GM21381 (cell line): ENCODE results near the gene EPX.

Experiments
- ATAC-seq: cut with Tn5 transposase; IDR thresholded peaks from one replicate; pipeline ENCODE4 v1.9.1; 2021; ENCODE audit warnings: mild to moderate bottlenecking, moderate library complexity; ENCODE audit not compliant: unreplicated experiment

EPX gene

GRCh38 chr17:58184986-58185761 is 7.4 kb upstream of the EPX start:
- no peak for ATAC-seq

DNA sequence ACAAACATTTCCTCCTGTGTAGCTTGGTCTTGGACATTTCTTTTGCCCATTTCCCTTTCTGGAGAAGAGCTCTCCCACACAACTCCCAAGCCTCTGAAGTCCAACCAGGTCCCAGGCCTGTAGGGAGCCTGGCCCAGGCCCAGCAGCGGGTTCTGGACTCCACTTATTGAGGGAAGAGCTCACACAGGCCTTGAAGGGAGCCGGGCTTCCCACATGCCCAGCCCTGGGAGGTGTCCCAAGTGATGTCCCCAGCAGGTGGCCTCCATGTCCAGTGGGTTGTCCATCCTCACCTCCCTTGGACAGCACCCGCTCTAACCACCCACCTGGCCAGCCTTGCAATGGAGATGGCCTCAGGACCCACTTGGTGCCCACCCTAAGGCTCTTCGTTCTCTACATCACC is 5.9 kb upstream of the EPX start:
- no peak for ATAC-seq

DNA sequence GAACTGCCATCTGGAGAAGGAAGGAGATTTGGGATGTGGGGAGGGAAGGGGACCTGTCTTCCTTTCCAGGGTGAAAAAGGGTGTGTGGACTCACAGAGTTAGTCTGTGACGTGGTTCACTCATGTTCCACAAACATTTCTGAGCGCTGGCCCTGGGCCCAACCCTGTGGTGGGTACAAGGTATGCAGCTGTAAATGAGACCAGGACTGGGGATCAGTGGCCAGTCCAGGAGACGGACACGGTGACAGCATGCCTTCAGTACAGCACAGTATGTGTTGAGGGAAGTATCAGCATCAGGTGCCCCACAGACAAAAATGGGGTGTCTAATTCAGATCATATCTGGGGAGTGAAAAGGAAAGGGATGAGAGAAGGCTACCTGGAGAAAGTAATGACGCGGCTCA is 5.5 kb upstream of the EPX start:
- no peak for ATAC-seq

DNA sequence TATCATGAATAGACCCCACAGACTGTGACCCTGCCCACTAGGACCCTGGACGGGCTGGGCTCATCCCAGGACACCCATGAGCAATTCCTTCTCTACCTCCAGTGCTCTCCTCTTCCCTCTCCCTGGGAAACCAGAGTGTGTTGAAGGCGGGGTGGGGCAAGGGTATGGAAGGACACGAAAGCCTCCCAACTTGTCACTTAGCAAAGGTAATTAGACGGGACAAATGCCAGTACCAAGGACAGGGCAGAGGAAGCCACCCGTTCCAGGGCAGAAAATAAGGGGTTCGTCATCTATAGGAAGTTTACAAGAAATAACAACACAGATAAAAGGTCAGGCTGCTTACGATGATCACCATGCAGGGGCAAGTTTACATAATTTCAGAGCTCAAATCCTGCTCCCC is 4.9 kb upstream of the EPX start:
- no peak for ATAC-seq

- ATAC-seq: no peak
Observed at GRCh38 chr17:58189436-58190146, 2.9 kb upstream of the EPX start.

- ATAC-seq: no peak
Observed at GRCh38 chr17:58191241-58191896, 1.2 kb upstream of the EPX start.

GRCh38 chr17:58193641-58194255 is 1.2 kb downstream of the EPX start:
- no peak for ATAC-seq

DNA sequence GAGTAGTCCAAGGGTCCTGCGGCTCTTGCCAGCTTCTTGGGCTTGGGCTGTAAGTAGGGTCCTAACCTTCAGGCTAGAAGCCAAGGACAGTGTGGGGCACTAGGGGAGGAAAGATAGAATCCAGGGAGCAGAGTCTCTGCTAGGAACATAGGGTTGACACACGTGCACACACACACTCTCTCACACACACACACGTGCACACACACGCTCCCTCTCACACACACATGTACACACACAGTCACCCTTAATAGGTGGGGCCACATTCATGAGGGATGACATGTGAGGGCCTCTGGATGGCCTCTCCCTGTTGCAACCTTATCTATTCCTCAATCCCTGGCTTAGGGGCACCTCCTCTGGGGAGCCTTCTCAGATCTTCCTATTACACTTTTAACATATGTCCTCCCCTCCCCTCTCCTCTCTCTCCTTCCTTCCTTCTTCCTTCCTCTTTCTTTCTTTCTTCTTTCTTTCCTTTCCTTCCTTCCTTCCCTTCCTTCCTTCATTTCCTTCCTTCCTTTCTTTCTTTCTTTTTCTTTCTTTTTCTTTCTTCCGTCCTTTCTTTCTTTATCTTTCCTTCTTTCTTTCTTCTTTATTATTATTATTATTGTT is 3.1 kb downstream of the EPX start:
- no peak for ATAC-seq

DNA sequence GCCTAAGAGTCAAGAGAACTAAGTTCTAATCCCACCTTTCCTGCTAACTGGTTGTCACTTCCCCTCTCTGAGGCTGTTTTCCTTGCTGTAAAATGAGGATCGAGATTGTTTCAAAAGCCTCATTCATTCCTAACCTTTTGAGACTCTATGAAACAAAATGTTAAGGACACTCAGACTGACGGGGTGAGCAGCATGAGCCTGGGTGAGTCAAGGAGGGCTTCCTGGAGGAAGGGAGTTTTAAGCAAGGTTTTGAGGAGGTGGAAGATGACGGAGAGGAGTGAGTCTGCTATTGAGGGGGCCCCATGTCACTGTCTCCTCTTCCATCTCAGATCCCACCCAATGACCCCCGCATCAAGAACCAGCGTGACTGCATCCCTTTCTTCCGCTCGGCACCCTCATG is 4.1 kb downstream of the EPX start:
- ATAC-seq: no peak

GRCh38 chr17:58200024-58200633 is 7.6 kb downstream of the EPX start:
- no peak for ATAC-seq

- ATAC-seq: no peak
Observed at GRCh38 chr17:58202859-58203258, 10.3 kb downstream of the EPX start.

DNA sequence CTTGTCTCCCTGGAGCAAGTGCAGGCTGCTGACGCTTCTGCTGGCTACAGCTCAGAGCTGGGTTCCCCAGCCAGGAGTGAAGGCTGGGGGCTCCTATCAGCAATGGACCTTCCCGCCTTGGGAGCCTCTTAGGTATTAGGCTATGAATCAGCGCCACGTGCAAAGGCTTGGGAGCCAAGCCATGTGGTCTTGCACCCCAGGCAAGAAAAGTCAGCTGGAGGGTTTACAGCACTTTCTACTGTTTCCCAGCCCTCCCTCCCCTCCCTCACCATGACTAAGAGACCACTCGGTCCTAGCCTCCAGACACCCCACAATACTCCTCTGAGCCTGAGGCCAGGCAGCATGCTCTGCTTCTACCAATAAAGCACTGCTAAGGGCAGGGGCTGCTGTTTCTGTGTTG is 12.3 kb downstream of the EPX start:
- ATAC-seq: no peak

DNA sequence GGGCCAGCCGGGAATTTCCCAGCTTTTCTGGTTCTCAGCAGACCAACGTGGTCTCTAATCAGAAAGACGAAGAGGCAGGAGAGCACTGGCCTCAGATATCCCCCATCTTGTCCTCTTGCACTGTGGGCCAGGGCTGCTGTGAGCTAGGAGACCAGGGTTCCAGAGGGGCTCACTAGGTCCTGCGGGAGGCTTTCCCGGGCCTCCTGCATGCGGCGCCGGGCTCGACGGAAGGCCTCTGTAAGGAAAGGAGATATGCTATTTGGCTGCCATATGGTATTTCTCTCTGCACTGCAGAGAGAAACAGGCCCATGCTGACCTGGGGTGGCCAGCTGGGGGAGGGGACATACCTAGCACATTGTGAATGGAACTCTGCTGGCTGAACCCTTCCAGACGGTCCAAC is 13.4 kb downstream of the EPX start:
- no peak for ATAC-seq

GRCh38 chr17:58207451-58207850 is 14.9 kb downstream of the EPX start:
- ATAC-seq: no peak

DNA sequence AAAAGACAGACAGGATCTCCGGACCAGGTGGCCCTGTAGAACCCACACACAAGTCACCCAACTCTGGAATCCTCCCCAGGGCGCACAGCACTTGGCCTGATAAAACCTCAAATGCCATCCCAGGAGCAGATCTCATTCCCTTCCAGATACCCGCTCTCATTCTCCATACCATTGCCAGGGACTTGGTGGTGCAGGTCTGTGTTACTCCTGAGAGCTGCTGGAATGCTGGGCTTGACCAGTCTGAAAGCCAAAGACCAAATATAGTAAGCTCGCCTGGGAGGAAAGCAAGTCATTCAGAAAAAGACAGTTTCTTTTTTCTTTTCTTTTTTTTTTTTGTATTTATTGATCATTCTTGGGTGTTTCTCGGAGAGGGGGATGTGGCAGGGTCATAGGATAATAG is 15.8 kb downstream of the EPX start:
- ATAC-seq: no peak

DNA sequence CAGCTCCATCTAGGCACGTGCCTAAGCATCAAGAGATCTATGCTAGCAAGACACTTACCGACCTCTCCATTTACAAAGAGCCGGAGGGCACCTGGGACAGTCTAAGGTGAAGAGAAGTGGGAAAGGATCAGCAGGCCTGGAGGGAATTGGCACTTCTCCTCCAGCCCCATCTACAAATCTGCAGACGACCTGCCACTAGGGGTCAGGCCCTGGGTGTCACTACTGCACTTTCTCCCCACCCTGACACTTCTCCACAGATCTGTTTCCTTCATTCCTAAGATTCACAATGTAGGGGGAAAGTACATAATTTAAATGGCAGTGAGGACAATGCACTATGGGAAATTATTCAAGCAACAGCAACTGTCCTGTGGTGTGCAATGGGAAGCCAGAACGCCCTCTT is 18.4 kb downstream of the EPX start:
- ATAC-seq: no peak

GRCh38 chr17:58215685-58216084 is 23.2 kb downstream of the EPX start:
- no peak for ATAC-seq

DNA sequence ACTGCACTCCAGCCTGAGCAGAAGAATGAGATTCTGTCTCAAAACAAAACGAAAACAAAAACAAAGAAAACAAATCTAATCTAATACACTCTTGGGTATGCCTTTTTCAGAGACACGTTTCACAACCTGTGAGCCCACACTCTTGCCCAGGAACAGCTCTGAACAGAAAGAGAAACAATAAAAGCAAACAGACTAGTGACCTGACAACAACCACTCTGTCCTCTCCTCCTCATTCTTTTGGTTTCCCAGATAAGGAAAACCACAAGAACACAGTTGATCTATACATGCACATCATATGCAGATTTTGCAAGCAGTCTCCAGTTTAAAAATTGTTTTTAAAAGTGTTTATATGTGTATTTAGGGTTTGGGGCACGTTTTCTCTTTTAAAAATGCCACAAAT is 25.2 kb downstream of the EPX start:
- no peak for ATAC-seq

- peak; percentile 97 for ATAC-seq
Observed at GRCh38 chr17:58219007-58219788, 26.7 kb downstream of the EPX start, which contains the start of gene MKS1. Gene MKS1 (minus strand): TSS chr17:58219255. CDS start chr17:58219230, 25 bp downstream.

DNA sequence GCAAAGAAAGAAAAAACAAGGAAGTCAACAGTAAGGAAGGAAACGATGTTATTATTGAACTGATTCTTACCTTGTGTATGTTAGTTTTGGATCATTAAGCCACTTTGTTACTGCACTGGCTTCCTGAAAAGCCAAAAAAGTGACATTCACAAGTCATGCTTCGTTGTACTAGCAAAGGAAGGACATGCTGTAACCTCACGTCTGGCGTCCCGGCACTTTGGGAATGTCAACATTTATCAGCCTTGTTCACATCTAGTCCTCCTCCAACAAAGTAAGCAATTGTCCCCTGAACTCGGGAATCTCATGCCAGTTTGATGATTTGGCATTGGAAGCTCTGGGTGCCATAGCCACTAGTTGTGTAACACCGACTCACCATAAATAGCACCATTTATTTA is 27.3 kb downstream of the EPX start:
- ATAC-seq: no peak
